Memory B cell (primary cell): ENCODE results near the gene LGALS3BP.
A peak's percentile ranks its signal among the peaks of the same experiment; 100 is the strongest.
"Not testable (repeated sequence)": the region's sequence is repeated elsewhere in the genome, so short reads cannot be mapped to it uniquely, and the experiment has no call there.

Experiments
- ATAC-seq: fragments of 150-1000 bp; cut with Tn5 transposase; 2 replicates; pipeline ENCODE4 v1.10.0; 2021; ENCODE audit warnings: low read depth, mild to moderate bottlenecking, moderate library complexity
- DNase-seq, 2 donors: peaks; one replicate each; pipeline ENCODE4 v3.0.0; 2022; ENCODE audit warnings: low spot score in 2 of 2
- H3K27ac Mint-ChIP-seq: one replicate; pipeline ENCODE4 v1.8.0; 2022; ENCODE audit warnings: mild to moderate bottlenecking, moderate library complexity, mixed read lengths
- H3K27me3 Mint-ChIP-seq: one replicate; pipeline ENCODE4 v1.8.0; 2022; ENCODE audit warnings: mixed read lengths
- H3K36me3 Mint-ChIP-seq: one replicate; pipeline ENCODE4 v1.8.0; 2022; ENCODE audit warnings: mild to moderate bottlenecking, mixed read lengths
- H3K4me1 Mint-ChIP-seq: one replicate; pipeline ENCODE4 v1.8.0; 2022; ENCODE audit warnings: mixed read lengths
- H3K4me3 Mint-ChIP-seq: one replicate; pipeline ENCODE4 v1.8.0; 2022; ENCODE audit warnings: mild to moderate bottlenecking, moderate library complexity, mixed read lengths
- H3K9me3 Mint-ChIP-seq: one replicate; pipeline ENCODE4 v1.8.0; 2022; ENCODE audit warnings: mixed read lengths

Gene LGALS3BP

DNA sequence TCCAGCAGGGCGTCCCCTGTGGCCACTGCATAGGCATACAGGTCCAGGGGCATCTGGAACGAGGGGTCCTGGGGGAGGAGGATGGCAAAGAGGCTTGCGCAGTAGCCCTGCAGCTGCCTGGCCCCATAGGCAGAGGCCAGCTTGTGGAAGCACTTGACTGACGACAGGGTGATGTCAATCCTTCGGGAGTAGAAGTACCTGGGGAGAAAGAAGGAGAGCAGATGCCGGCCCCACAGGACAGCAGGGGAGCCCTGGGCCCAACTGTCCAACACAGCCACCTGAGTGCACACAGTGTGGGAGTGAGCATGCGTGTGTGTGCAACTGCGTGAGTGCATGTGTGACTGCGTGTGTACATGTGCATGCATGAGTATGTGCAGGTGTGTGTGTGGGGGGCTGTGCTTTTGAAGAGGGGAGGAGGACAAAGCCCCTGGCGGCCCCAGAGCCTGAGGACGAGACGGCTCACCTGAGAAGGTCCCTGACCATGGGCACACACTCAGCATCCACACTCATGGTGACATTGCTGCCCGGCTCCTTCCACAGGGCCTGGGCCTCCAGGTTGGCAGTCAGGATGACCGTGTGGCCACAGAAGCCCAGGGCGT, 7.1 kb downstream of the LGALS3BP start:
- Mint-ChIP-seq H3K9me3 (no peaks in the 10 kb centered on the region), H3K36me3 (no peaks in the 10 kb centered on the region), H3K27ac (no peak overlapping the region), H3K4me3 (no peak overlapping the region), H3K27me3 (peaks cover 11% of the 10 kb centered on the region), H3K4me1 (peaks cover 17% of the 10 kb centered on the region)
- DNase-seq (no peak), ATAC-seq (no peak)

DNA sequence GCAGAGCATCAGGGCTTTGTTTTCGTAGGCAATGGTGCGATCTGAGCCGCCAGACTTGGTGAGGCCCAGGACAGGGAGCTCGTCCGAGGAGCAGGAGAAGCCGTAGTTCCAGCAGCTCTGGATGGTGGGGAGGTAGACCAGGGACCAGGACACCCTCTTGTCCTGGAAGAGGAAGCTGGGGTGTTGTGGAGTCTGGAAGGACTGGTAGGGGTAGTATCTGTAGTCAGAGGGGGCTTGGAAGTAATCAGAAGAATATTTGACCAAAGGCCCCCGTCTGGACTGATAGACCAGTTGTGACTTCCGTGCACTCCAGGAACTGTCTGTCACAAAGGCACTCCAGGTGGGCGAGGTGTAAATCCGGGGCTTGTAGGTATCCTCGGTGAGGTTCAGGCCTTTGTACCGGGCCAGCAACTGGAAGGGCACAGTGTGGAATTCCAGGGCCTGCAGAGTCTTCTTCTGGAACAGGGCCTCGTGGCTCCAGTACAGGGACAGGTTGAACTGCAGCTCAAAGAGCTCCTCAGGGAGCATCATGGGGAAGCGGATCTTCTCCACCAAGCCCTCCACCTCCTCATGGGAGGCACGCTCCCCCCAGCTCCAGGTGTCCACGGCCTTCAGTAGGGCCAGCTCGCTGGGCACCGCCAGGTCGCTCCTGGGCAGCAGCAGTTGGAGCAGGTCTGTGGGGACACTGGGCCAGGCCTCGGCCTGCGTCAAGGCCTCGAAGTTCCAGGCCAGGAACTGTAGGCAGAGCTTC, 7.8 kb downstream of the LGALS3BP start:
- ATAC-seq, result no peak
- H3K27ac Mint-ChIP-seq, result no peak overlapping the region
- peaks cover 11% of the 10 kb centered on the region for H3K27me3 Mint-ChIP-seq
- DNase-seq, result no peak
- no peak overlapping the region for H3K4me3 Mint-ChIP-seq
- H3K9me3 Mint-ChIP-seq, result no peaks in the 10 kb centered on the region
- H3K4me1 Mint-ChIP-seq, result peaks cover 10% of the 10 kb centered on the region
- H3K36me3 Mint-ChIP-seq, result no peaks in the 10 kb centered on the region

DNA sequence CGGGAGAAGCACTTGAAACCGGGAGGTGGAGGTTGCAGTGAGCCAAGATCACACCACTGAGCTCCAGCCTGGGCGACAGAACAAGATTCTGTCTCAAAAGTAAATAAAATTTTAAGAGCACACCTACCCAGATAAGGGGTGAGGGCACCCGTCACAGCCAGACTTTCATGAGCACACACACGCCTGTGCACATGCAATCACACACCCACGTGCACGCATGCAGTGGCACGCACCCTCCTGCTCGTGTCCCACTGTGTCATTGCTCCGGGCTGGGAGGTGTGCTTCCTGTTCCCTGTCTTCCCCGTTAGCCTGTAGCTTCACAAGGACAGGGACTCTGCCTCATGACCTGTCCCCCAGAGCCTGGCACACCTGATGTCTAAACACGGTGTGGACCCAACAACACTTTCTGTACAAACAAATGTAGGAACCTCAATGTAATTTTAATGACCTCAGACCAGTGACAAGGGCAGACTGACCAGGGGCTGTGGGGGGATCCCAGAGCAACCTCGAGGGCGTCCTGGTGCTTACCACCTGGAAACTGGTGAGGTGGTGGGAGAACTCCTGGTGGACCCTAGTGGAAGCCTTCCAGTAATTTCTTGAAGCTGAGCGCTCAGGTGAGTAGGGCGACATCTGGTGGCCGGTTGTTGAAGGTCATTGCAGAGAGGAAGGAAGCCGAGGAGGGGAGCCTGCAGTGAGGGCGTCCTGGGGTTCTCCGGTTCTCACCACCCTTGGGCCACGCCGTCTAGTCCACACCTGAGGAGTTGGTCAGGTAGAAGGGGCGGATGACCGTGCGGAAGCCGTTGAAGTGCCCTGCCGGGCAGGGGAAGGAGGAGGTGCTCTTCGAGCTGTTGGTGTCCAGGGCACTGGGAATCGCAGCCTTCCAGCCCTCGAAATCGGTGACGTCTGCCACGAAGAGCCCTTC, 8.6 kb downstream of the LGALS3BP start:
- peak; percentile 88 for ATAC-seq
- Mint-ChIP-seq H3K9me3 (no peaks in the 10 kb centered on the region), H3K27me3 (peaks cover 10% of the 10 kb centered on the region), H3K36me3 (no peaks in the 10 kb centered on the region), H3K4me1 (peaks cover 6% of the 10 kb centered on the region), H3K4me3 (no peak overlapping the region), H3K27ac (no peak overlapping the region)
- peak; percentile 75 to 87 for DNase-seq

DNA sequence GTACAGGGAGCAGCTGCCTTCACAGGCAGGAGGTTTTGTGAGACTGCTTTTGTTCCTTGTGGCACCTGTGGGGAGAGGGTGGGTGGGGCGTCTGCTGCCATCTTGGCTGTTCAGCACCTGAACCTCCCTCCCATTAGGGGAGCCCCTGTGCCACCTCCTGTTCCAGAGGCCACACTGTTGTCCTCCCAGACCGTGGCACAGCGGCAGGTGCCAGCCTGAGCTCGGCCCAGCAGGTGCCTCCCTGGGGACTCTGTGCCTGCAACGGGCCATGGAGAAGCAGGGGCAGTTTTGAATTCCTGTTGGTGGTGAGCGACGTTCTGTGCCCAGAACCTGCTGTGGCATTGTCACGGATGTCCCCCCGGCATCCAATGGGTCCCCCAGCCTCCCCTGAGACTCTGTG, 9.9 kb downstream of the LGALS3BP start:
- H3K4me3 Mint-ChIP-seq, result no peak overlapping the region
- DNase-seq, result no peak
- no peak overlapping the region for H3K27ac Mint-ChIP-seq
- peaks cover 13% of the 10 kb centered on the region for H3K4me1 Mint-ChIP-seq
- no peaks in the 10 kb centered on the region for H3K9me3 Mint-ChIP-seq
- H3K36me3 Mint-ChIP-seq, result no peaks in the 10 kb centered on the region
- H3K27me3 Mint-ChIP-seq, result peaks cover 10% of the 10 kb centered on the region
- no peak for ATAC-seq

DNA sequence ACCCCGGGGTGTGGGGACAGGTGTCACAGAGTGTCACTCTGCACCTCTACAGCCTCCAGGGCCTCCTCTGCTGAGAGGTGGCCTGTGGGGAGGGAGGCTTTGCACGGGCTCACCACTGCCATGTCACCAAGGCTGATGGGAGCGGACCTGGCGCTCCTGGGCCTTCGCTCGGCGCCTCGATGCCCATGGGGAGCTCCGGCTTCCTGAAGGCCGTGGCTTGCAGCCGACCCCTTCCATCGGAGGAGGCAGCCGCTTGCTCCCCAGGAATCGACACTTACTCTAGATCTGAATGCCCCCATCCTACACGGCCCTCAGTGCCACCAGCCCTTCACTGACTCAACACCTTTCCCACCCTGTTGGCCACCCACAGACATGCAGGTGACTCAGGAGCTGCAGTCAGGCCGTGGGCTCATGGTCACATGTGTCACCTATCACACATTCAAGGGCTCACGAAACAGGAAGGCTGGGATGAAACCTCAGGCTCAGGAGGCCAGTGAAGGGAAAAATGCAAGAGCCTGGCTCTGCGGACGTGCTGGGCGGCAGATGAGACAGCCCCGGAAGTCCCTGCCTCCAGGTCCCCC, 11.9 kb downstream of the LGALS3BP start:
- H3K36me3 Mint-ChIP-seq, result no peaks in the 10 kb centered on the region
- H3K4me3 Mint-ChIP-seq, result no peak overlapping the region
- DNase-seq (no peak), ATAC-seq (no peak)
- H3K27ac Mint-ChIP-seq, result no peak overlapping the region
- H3K9me3 Mint-ChIP-seq, result no peaks in the 10 kb centered on the region
- H3K27me3 Mint-ChIP-seq, result peaks cover 10% of the 10 kb centered on the region
- H3K4me1 Mint-ChIP-seq, result peaks cover 15% of the 10 kb centered on the region

DNA sequence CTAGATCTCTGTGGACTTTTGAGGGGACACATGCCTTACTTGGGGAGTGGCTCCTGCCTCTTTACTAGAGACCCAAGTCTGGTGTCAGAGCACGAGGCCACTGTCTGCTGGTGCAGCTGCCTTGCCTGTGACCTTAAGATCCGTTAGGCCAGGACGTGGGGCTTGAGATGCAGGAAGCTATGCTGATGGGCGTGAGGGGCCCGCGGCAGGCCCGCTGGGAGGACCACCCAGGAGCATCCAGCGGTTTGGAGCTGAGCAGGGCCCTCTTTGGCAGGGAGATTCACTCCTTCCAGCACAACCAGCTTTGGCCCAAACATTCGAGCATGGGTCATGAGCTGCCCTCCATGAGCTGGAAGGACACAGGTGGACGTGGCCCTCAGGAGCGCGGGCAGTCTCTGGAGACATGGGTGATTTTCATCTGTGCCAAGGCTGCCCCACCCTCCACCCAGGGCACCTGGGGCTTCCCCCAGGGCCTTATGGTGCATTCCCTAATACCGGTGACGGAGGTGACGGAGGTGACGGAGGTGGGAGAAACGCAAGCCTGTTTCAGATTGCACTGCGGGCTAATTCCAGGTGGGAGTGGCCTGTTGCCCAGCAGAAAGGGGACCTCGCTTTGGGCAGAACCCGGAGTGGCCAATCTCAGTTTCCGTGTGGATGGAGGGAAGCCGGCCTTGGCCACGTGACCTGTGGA, 12.7 kb downstream of the LGALS3BP start:
- peak overlapping the region; percentile 41 for H3K27ac Mint-ChIP-seq
- H3K4me1 Mint-ChIP-seq, result peaks cover 15% of the 10 kb centered on the region

DNA sequence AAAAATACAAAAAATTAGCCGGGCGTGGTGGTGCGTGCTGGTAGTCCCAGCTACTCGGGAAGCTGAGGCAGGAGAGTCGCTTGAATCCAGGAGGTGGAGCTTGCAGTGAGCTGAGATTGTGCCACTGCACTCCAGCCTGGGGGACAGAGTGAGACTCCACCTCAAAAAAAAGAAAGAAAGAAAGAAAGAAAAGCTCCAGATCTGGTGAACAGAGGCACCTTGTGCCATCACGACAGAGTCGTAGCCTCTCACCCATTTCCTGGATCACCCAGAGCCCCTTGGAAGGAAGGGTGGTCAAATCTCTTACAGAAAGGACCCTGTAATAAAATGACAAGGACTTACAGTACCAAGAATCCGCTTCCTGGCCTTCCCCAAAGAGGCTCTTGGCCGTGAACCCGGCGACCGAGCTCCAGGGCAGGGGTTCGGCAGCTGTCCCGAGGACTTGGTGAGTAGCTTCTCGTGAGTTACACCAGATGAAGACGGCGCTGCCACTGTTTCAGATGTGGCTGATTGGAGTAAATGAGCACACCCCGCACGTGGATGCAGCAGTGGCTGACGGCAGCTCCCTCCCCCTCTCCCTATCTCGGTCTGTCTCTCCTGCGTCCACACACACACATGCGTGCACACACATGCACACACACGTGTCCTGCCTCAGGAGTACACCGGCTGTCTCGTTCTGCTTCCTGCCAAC, 13.5 kb downstream of the LGALS3BP start:
- peaks cover 14% of the 10 kb centered on the region for H3K4me1 Mint-ChIP-seq
- no peak overlapping the region for H3K27ac Mint-ChIP-seq
- ATAC-seq (no peak), DNase-seq (no peak)
- no peaks in the 10 kb centered on the region for H3K36me3 Mint-ChIP-seq
- no peaks in the 10 kb centered on the region for H3K9me3 Mint-ChIP-seq
- peaks cover 10% of the 10 kb centered on the region for H3K27me3 Mint-ChIP-seq
- H3K4me3 Mint-ChIP-seq, result no peak overlapping the region

More for the DNA sequence above, 12.7 kb downstream of the LGALS3BP start:
- Mint-ChIP-seq H3K36me3 (no peaks in the 10 kb centered on the region), H3K27me3 (peaks cover 10% of the 10 kb centered on the region), H3K9me3 (no peaks in the 10 kb centered on the region), H3K4me3 (no peak overlapping the region)
- ATAC-seq, result no peak
- no peak for DNase-seq

DNA sequence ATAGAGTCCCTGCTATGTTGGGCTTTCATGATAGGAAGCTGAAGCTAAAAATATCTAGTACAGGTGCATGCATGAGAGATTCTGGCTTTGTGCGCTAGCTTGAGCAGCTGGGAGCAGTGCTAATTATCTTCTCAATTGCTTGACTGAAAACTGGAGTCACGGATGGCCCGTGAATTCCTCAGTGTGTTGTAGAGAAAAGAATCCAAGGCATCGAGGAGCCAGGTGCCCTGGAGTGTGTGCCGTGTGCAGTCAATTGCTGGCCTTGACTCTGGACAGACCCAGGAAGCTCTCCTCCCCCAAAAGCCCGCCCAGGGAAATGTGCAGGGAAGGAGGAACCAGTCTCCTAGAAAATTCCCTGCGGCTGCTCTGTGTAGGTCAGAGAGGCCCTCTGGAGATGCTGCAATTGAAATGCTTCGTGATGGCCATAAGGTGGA, 14.2 kb downstream of the LGALS3BP start:
- ATAC-seq (peak; percentile 54), DNase-seq (no peak)
- H3K4me1 Mint-ChIP-seq, result peaks cover 11% of the 10 kb centered on the region
- H3K4me3 Mint-ChIP-seq, result peak overlapping the region; percentile 74
- no peaks in the 10 kb centered on the region for H3K9me3 Mint-ChIP-seq
- no peaks in the 10 kb centered on the region for H3K36me3 Mint-ChIP-seq
- peaks cover 8% of the 10 kb centered on the region for H3K27me3 Mint-ChIP-seq
- H3K27ac Mint-ChIP-seq, result no peak overlapping the region

DNA sequence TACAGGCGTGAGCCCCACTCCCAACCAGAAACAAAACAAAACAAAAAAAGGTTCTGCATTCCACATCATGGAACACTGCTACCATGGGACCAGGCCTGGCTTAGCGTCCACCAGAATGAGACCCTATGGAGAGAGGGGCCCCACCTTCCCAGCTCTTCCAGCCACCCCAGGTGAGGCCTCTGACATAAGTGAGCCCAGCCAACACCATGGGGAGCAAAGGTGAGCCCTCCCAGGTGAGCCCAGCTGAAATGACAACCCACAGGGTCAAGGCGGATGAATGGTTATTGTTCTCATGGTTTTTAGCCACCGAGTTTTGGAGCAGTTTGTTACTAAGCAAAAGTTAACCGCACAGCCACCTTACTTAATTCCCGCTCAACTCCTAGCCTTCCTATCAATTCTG, 16.3 kb downstream of the LGALS3BP start:
- H3K4me1 Mint-ChIP-seq, result peaks cover 11% of the 10 kb centered on the region
- H3K4me3 Mint-ChIP-seq, result no peak overlapping the region
- H3K9me3 Mint-ChIP-seq, result no peaks in the 10 kb centered on the region
- peaks cover 7% of the 10 kb centered on the region for H3K27me3 Mint-ChIP-seq
- DNase-seq, result no peak
- H3K27ac Mint-ChIP-seq, result no peak overlapping the region
- no peak for ATAC-seq
- H3K36me3 Mint-ChIP-seq, result no peaks in the 10 kb centered on the region

DNA sequence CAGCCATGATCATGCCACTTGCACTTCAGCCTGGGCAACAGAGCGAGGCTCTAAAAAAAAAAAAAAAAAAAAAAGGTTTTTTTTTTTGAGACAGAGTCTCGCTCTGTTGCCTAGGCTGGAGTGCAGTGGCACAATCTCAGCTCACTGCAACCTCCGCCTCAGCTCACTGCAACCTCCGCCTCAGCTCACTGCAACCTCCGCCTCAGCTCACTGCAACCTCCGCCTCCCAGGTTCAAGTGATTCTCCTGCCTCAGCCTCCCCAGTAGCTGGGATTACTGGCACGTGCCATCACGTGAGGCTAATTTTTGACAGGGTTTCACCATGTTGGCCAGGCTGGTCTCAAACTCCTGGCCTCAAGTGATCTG, 16.8 kb downstream of the LGALS3BP start:
- DNase-seq, H3K4me3 Mint-ChIP-seq, H3K27ac Mint-ChIP-seq, ATAC-seq, H3K36me3 Mint-ChIP-seq, H3K9me3 Mint-ChIP-seq, H3K27me3 Mint-ChIP-seq: not testable (repeated sequence)
- peaks cover 11% of the 10 kb centered on the region for H3K4me1 Mint-ChIP-seq

DNA sequence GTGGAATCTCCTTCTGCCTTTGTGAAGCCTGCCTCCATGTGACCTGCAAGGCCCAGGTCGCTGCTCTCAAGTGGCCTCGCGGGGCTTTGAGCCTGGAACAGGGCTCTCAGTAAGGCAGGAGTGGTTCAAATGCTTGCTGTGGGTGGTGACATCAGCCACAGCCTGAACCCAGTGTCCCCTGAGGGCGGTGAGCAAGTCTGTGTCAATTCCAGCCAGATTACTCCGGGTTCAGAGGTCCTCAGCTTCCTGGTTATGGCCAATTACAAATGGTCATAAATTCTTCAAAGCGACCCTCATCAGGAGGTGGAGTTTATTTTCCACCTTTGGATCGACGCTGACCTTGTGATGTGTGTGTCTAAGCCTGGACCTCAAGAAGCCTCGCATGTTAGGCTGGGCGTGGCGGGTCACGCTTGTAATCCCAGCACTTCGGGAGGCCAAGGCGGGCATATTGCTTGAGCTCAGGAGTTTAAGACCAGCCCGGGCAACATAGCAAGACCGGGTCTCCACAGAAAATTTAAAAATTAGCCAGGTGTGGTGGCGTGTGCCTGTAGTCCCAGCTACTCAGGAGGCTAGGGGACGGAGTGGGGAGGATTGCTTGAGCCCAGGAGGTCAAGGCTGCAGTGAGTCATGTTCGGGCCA, 17.3 kb downstream of the LGALS3BP start:
- H3K27me3 Mint-ChIP-seq, result peaks cover 3% of the 10 kb centered on the region
- ATAC-seq, result no peak
- H3K27ac Mint-ChIP-seq, result no peak overlapping the region
- H3K36me3 Mint-ChIP-seq, result no peaks in the 10 kb centered on the region
- peaks cover 11% of the 10 kb centered on the region for H3K4me1 Mint-ChIP-seq
- H3K4me3 Mint-ChIP-seq, result no peak overlapping the region
- no peaks in the 10 kb centered on the region for H3K9me3 Mint-ChIP-seq
- no peak for DNase-seq

DNA sequence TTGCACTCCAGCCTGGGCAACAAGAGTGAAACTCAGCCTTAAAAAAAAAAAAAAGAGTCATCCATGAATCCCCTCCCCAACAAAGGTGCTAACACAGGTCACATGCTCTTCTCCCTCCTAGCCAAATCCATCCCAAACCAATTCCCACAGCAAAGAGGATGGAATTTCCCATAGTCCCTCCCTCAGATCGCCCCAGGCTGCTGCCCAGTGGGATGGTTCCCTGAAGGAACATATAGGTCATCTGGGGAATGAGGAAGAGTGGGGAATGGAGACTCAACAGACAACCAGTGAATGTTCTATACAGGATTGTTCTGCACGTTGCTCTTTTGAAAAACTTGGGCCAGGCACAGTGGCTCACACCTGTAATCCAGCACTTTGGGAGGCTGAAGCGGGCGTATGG, 18.2 kb downstream of the LGALS3BP start:
- no peaks in the 10 kb centered on the region for H3K36me3 Mint-ChIP-seq
- peaks cover 5% of the 10 kb centered on the region for H3K27me3 Mint-ChIP-seq
- ATAC-seq (no peak), DNase-seq (no peak)
- no peak overlapping the region for H3K4me3 Mint-ChIP-seq
- no peak overlapping the region for H3K27ac Mint-ChIP-seq
- no peaks in the 10 kb centered on the region for H3K9me3 Mint-ChIP-seq
- H3K4me1 Mint-ChIP-seq, result peaks cover 11% of the 10 kb centered on the region

DNA sequence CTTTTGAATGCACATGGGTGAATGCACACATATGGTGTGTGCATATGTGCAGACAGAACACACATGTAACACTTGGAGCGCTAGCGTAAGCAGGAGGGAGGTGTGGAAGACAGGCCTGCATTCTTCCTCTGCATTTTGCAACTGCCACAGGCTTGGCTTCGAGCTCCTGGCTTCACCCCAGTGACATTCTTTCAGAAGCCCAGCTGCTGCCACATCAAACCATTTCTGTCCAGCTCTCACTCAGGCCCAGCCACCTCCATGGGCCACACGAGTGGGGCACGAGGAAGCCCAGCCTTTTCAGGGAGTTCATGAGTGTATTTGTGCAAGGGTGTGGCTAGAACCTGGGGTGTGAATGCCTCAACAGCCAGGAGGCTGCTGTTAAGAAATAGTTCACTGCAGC, 18.8 kb downstream of the LGALS3BP start:
- no peak for ATAC-seq
- Mint-ChIP-seq H3K27me3 (peaks cover 6% of the 10 kb centered on the region), H3K36me3 (no peaks in the 10 kb centered on the region), H3K4me3 (no peak overlapping the region), H3K4me1 (peaks cover 11% of the 10 kb centered on the region), H3K27ac (no peak overlapping the region), H3K9me3 (no peaks in the 10 kb centered on the region)
- DNase-seq, result no peak
